GM18517 (cell line): ENCODE data around the gene CMTM4.
"Not testable (repeated sequence)": the region's sequence is repeated elsewhere in the genome, so short reads cannot be mapped to it uniquely, and the experiment has no call there.

ENCODE experiments used
- ATAC-seq: cut with Tn5 transposase; IDR thresholded peaks from one replicate; pipeline ENCODE4 v1.9.1; 2021; ENCODE audit warnings: mild to moderate bottlenecking, moderate library complexity; ENCODE audit not compliant: unreplicated experiment

Gene CMTM4

DNA sequence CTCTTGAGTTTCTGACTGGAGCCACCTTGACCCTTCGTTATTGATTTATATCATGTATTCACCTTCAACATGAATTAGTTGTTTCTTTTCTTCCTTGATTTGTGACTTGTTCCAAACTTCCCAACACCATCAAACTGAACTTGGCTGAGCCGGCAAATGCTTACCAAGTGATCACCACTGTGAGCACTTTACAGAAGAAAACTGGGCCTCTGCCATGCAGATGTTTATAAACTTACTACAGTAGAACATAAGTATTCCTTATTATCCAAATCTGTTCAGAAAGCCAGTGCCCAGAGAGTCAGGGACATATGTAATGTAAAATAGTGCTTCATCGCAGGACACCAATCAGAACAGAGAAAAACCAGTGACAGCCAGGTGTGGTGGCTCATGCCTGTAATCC, 19.9 kb downstream of the CMTM4 start:
- ATAC-seq: no peak

DNA sequence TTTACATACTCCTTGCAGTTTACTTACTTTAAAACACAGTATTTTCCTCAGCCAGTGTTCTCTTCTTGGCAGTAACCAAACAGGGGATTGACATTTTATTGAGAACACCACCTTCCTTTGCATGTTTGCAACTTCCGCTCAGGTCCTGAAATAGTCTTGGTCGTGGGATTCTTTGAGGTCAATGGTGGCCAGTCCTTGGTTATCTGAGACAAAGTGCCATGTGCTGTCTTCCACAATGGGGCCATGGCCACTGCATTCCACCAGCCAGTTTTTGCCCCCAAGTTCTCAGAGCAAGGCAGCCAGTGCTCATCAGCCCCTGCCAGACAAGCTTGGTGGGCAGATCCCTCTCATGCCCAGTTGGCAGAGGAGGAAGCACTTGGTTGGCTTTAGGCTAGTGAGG, 22.9 kb downstream of the CMTM4 start:
- no peak for ATAC-seq

DNA sequence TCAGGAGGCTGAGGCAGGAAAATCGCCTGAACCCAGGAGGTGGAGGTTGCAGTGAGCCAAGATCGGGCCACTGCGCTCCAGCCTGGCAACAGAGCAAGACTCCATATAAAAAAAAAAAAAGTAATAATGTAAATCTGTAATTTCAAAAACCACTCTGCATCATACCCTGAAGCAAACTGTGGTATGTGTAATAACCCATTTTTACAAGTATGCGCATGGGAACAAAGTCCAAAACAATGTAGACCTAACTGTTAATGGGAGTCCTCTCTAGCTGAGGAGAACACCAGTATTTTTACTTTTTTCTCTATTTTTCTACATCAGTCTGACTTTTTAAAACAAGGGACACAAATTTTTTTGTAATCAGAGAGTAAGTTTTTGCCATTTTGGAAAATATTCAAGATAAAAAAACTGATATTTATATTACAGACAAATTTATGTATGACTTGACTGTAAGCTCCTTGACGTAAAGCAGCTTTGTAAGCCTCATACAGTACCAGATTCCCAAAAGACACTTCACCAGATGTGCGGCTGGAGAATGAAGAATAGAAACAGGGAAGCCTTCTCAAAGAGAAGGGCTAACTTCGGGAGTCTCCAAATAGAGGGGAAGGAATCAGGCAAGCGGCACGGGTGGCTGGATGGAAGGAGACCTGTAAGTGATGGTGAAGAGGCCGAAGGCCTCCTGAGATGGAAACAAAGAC, 25.7 kb downstream of the CMTM4 start:
- no peak for ATAC-seq

DNA sequence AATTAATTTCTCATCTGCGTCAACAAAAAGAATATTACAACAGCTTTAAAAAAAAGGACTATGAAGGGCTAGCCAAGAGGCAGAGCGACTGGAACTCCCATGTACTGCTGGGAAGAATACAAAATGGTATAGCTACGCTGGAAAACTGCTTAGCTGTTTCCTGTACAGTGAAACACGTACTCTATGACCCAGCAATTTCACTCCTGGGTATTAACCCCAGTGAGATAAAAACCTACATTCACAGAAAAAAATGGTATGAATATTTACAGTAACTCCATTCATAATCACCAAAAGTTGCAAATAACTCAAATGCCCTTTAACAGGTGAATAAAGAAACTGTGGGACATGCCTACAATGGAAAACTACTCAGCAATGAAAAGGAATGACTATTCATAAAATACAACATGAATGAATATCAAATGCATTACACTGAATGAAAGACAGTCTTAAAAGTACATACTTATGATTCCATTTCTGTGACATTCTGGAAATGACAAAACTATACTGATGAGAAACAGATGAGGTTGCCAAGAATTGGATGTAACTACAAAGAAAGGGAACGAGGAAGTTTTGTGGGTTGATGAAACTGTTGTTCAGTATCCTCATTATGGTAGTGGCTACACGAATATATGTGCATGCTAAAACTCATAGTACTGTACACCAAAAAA, 27.6 kb downstream of the CMTM4 start:
- no peak for ATAC-seq

DNA sequence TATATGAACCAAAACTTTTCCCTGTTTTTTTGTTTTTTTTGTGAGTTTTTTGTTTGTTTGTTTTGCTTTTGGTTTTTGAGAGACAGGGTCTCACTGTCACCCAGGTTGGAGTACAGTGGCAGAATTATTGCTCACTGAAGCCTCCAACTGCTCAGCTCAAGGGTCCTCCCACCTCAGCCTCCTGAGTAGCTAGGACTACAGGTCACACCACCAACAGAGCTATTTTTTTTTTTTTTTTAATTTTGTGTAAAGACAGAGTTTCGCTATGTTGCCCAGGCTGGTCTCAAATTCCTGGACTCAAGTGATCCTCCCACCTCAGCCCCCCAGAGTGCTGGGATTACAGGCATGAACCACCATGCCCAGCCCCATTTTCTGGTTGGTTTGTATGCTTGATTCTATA, 28.6 kb downstream of the CMTM4 start:
- ATAC-seq: no peak

DNA sequence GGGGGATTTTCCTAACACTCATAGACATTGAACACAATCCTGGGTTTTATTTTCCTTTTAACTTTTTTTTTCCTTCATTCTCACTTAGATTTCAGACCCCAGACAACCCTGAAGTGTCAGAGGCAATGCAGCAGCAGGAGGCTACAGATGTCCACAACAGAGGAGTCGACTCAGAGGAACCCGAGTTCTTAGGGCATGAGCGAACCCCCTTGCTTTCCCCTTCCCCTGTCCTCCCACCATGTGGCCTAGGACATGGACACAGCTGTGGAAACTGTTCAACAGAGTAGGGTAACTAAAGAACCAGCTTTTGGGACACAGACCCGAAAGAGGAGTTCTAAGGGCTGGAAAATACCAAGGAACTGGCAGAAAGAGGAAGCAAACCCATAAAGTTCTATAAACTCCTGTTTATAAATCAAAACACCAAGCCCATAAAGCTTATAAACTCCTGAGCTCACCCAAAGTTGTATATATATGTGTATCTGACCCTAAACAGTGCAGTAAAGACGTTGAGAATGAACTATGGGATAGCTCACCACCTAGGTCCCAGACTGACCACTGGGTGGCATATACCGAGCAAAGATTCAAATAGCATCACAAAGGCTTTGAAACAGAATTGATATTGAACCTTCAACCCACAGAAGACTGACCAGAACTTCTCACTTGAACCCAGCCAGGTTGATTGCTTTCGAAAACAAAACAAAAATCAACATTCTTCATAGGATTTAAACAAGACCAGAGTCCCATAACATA, 33.9 kb downstream of the CMTM4 start:
- no peak for ATAC-seq

DNA sequence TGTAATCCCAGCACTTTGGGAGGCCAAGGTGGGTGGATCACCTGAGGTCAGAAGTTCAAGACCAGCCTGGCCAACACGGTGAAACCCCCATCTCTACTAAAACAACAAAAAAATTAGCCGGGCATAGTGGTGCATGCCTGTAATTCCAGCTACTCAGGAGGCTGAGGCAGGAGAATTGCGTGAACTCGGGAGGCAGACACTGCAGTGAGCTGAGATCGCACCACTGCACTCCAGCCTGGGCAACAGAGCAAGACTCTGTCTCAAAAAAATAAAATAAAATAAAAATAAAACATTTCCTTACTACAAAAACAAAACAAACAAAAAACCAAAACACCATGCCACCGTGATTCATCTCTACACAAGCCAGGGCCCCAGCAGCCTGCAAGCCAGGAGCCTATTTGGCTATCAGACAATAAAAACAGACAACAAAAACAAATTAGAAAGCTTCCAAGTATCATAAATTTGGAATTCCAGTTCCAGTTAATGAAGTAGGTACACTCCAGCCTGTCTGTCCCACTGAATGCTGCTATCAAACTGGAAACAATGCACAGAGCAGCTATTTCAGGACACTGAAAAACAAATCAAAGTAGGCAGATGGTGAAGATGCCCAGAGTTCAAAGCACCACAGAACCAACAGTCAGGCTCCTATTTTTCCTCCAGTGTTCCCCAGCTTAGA, 34.7 kb downstream of the CMTM4 start:
- ATAC-seq: not testable (repeated sequence)

DNA sequence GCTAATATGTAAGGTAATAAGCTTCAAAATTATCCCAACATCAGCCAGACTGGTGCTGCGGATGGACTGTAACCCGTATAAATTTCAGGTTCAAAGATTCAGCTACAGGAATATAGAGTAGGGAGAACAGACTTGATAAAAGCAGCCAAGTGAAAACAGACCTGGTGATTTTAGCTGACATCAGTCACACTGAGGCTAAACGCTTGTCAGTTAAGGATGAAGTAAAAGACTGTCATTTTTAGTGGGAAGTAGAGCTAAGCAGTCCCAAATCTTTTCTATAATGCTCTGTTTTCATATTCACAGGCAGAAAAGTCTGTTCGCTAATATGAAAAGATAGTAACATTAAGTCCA, 35.4 kb downstream of the CMTM4 start:
- no peak for ATAC-seq

DNA sequence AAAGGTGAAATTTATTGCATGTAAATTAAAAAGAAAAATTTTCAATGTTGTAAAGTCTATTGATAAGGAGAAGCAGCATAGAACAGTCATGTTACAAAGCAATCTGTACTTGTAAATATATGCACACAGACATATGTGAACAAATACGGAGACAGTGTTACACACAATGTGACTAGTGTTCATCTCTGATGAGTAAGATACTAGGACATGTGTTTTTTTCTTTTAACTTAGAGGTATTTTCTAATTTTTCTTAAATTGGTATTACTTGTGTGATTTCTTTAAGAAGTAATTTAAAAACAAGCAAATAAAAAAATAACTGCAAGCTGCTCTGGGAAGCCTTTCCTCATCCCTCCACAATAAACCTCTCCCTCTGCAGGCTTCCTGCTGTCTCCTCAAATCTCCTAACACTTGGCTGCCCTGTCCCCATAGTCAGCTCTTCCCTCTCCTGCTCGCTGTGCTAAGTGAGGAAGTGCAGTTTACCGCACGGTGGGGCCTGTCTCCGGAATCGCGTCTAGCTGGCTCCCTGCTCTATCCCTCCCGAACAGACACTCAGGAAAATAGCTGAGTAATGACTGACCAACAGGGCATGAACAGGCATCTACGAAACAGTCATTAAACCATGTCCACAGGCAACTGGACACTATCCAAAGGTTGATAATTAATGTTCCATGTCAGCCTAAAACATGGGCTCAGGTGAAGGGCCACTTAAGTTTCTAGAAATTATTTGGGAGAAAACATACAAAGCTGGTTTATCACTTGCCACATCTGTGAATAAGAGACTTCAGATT, 35.9 kb downstream of the CMTM4 start:
- ATAC-seq: no peak

DNA sequence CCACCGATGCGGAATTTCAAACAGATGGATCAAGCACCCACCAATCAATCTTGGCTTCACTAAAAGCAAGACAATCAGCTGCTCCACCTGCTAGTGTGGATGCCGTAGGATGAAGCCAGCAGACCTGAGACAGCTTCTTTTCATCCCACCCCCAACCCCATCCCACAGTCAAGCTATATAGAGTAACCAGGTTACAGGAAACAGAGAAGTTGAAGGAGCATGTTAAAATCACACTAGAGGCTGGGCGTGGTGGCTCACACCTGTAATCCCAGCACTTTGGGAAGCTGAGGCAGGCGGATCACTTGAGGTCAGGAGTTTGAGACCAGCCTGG, 37.7 kb downstream of the CMTM4 start:
- no peak for ATAC-seq

DNA sequence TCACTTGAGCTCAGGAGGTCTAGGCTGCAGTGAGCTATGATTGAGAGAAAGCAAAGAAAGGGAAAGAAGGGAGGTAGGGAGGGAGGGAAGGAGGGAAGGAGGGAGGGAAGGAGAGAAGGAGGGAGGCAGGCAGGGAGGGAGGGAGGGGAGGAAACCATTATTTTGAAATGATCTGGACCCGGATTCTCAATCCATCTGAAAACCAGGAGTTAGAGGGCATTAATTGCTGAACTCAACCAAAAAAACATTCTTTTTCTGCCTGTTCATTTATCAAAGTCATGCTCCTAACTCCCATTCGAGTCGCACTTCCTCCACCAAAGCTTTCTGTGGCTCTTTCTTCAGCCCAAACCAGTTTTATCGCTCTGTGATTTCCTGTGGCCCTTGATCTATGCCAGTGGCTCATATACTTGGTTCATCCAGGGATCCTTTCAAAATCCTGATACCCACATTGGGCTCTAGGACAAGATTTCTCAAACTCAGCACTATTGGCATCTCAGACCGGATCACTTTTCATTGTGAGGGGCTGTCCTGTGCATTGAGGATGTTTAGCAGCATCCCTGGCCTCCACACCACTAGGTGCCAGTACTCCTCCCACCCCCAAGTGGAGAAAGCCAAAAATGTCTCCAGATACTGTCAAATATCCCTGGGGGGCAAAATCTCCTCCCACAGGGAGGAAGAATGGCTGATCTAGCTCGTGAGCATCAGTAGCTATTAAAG, 38.2 kb downstream of the CMTM4 start:
- no peak for ATAC-seq

DNA sequence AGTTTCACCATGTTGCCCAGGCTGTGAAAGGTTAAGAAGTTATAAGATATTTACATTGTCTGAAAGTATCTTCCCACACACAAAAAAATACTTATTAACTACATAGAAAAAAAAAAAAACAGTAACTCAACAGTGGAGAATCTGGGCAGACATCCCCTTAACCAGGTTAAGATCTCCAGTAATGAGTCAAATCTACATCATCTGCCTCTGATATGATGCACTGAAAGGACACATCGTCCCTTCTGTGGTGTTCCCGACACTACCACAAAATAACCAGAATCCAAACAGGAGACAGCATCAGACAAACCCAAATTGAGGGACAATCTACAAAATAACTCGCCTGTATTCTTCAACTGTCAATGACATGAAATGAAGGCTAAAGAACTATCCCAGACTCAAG, 40.0 kb downstream of the CMTM4 start:
- no peak for ATAC-seq

DNA sequence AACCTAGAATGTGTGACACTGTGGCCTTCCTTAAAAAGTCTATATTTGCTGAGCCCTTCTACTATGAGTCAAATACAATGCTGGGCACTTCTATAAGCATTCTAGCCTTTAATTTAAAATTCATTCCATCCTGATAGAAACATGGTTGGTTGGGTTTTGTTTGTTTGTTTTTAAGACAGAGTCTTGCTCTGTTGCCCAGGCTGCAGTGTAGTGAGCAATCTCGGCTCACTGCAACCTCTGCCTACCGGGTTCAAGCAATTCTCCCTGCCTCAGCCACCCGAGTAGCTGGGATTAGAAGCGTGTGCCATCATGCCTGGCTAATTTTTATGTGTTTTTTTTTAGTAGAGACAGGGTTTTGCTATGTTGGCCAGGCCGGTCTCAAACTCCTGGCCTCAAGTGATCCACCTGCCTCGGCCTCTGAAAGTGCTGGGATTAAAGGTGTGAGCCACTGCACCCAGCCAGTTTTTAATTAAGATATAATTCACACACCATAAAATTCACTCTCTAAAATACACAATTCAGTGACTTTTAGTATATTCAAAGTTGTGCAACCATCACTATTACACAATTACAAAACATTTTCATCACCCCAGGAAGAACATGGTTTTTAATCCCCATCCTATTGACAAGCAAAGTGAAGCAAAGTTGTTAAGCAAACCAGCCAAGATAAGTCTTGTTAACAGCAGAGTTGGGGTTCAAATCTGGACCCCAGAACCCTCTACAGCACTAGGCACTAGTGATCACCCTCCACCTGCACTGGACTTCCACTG, 42.8 kb downstream of the CMTM4 start:
- ATAC-seq: no peak

DNA sequence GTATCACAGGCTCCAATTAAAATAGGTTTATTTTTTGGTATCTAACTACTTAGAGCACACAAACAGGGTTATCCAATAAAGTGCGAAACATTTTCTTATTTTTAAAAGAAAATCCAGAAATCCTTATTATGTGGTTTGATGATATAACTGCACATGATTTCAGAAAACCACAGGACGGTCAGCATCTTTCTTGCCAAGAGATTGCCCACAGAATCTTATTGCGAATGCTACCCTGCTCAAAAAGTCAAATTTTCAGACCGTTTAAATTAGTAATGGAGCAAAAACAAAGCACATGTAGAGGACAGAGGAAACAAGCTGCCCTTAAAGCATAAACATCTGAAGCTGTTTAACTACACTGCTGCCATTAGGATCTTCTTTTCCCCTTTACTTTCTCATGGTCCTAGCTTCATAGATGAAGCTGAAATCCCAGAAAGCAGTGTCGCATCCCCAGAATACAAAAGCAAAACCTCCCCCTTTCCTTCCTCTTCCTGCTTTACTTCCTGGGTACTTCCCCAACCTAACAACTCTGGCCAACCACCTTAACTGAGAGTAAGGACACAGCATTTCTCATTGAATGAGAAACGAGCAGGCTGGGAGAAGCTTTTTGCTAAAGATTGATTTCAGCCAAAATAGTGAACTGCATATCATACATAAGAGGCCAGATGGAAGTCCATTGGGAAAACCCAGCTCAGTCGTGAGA, 43.7 kb downstream of the CMTM4 start:
- ATAC-seq: no peak

DNA sequence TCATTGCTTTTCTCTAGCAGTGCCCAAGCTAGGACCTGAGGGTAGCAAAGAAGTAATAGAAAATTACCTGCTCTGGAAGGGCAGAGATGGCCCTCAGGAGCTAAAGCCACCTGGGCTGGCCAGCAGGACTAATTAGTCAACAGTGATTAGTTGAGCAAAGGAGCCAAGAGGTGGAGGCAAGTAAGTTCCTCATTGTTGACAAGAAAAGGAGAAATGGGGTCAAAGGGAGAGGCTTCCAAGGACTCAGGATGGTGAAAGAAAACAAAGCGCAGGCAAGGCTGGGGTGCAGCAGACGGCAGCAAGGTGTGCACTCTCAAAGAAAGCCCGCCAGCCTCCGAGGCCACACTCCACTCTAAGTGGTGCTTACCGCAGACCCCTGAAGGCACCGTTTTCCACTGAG, 44.6 kb downstream of the CMTM4 start:
- no peak for ATAC-seq

DNA sequence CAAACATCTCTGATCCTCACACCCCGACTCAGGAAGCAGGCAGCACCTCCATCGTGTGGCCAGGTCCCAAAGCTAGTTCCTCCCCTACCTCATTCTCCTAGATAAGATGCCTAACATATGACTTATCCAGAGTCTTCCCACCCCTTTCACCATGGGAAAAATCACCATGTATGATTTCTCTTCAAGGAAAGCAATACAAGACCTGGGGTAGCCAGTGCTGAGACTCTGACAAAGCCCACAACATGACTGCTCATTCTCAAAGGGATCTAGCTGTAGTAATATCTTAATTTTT, 45.1 kb downstream of the CMTM4 start:
- ATAC-seq: no peak

DNA sequence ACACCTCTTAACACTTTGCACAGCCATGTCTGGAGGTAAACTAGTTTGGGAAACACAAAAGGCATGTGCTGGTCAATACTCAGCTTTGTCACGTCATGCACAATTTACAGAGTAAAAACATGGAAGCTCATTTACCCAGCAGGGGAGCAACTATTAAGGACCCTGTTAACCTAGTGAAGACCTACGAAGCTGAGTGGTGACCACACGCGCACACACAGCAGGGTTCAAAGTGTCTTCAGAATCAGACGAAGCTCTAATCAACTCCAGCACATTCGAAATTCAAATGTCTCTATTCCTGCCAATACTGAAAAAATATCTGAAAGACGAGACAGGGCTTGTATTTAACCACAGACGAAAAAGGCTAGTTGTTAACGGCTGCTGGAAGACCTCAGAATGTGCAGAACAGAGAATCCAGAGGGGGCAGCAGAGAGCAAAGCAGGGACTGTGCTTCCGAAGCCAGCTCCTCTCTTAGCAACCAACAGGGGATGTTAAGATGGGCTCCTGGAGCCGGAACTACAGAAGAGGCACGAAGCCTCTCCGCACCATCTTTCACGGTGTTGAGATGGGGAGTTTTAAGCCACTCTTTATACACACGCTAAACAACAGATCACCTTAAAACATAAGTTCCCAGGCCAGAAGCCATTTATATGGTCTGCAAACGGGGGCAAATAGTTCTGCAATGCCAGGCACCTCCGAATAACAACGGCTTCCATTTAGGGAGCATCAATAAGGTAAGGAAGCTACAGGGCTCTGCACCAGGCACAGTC, 45.7 kb downstream of the CMTM4 start:
- ATAC-seq: peak; percentile 89

DNA sequence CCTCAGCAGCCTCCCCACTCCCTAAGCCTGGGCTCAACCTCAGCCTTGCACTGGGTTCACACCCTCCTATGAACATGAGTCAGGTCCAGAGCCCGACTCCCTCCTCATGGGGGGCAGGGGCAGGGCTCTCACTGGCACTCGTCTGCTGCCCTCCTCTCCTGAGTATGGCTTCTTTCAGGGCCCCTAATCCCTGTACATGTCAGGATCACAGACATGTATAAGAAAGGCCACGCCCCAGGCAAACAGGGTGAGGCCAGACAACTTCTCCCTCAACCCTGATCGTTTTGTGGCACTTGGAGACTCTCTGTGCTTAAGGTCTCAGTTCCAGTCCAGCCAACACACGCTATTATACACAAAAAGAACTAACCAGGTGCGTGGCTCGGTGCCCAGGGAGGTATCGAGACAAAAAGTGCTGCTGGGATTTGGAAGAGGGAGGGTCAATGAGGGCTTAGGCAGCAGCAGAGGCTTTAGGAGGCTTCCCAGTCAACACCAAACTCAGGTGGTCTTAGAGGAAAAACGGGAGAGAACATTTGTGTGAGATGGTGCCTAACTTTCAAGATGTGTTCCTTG, 46.8 kb downstream of the CMTM4 start:
- no peak for ATAC-seq
